ENCODE results near the gene ZNF860. TPM values are rescaled to one million over a fixed set of nuclear protein-coding genes. Genes with fewer than 3 reads are reported as not detected.

Gene ZNF860
- polyA plus RNA-seq (2014; cell fraction: cytosol; rRNA removed): not detected in 2 replicates
- polyA plus RNA-seq (2014; cell fraction: nucleus; rRNA removed): not detected in 2 replicates

- DNase-seq (ENCODE audit: low spot score): peak; percentile 39
These were observed at the start of gene ZNF860, which contains the start of gene OSBPL10 for GRCh38 chr3:31981206-31982181. TSS of gene ZNF860 (plus strand) at chr3:31981750. CDS start at chr3:31989080, 7,330 bp downstream. TSS of gene OSBPL10 (minus strand) at chr3:31981262. CDS start at chr3:31981179, 83 bp downstream.

DNA sequence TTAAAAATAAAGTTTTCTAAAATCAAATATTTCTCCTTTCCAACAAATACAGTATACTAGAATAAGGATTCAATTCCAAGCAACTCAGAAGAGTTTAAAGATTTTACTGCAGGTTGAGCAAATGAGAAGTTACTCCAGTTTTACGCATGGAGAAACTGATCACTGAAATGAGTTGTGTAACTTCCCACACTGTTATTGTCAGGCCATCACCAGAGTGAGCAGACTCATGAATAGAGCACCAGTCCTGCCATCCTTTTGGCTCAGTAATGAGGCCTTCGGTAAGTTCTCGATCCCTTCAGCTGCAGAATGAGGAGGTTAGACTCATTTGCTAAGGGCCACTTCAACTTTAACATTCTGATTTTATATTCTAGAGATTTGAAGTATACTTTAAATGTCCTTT is 48.6 kb upstream of the ZNF860 start:
- no peak for DNase-seq (ENCODE audit: low spot score)

GRCh38 chr3:31934018-31934417 is 47.5 kb upstream of the ZNF860 start:
- no peak for DNase-seq (ENCODE audit: low spot score)

- no peak for DNase-seq (ENCODE audit: low spot score)
These were observed 46.7 kb upstream of the ZNF860 start for GRCh38 chr3:31934866-31935265.

GRCh38 chr3:31936420-31937060 is 45.0 kb upstream of the ZNF860 start:
- DNase-seq (ENCODE audit: low spot score): no peak

DNA sequence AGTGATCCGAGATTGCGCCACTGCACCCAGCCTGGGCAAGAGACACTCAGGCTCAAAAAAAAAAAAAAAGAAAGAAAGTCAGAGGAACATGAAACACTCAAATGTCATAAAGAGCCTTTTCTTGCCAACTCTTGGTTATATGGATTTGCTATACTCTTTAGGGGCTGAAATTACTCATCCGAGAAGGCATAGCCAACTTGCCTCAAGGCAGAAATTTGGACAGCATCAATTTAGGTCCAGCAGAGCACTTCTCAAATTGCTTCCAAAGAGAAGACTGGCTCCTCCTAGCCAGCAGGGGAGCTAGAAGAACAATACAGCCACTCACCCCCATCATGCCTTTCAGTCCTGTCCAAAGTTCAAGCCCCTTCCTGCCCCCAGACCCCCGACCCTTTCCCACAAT is 44.3 kb upstream of the ZNF860 start:
- DNase-seq (ENCODE audit: low spot score): no peak

DNA sequence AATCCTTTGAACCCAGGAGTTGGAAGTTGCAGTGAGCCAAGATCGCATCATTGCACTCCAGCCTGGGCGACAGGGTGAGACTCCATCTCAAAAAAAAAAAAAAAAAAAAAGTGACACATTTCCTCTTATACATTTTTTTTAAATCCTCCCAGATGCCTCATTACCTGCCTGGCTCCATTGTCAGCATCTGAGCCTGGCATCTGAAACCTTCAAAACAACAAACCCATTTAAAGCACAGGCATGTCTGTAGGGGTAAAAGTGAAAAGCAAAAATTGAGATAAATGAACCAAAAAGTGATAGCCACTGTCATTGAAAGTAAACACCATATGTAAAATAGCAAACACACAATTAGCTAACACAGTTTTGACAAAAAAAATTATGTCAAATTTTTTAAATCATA is 39.1 kb upstream of the ZNF860 start:
- DNase-seq (ENCODE audit: low spot score): no peak

DNA sequence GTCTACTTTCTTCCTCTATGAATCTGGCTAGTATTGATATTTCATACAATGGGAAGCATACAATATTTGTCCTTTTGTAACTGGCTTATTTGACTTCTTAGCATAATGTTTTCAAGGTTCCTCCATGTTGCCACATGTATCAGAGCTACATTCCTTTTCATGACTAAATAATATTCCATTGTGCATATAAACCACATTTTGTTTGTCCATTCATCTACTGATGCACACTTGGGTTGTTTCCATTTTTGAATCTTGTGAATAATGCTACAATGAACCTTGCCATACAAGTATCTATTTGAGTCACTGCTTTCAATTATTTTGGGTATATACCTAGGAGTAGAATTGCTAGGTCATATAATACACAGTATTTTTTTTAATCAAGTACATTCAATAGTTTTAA is 38.5 kb upstream of the ZNF860 start:
- DNase-seq (ENCODE audit: low spot score): no peak

DNA sequence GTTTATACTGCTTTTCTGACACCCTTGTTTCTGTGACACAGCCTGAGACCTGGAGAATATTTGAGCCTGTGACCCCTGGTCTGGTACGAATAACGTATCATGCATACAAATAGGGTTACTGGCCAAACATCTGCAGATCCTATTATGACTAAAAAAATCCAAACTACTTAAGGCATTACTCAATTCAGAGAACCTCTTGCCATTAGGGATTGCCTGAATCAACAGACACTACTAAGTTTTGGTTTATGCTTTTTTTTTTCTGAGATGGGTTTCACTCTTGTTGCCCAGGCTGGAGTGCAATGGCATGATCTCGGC is 35.9 kb upstream of the ZNF860 start:
- DNase-seq (ENCODE audit: low spot score): no peak

GRCh38 chr3:31946484-31947081 is 35.0 kb upstream of the ZNF860 start:
- no peak for DNase-seq (ENCODE audit: low spot score)

- no peak for DNase-seq (ENCODE audit: low spot score)
These were observed 34.4 kb upstream of the ZNF860 start for GRCh38 chr3:31947162-31947561.

DNA sequence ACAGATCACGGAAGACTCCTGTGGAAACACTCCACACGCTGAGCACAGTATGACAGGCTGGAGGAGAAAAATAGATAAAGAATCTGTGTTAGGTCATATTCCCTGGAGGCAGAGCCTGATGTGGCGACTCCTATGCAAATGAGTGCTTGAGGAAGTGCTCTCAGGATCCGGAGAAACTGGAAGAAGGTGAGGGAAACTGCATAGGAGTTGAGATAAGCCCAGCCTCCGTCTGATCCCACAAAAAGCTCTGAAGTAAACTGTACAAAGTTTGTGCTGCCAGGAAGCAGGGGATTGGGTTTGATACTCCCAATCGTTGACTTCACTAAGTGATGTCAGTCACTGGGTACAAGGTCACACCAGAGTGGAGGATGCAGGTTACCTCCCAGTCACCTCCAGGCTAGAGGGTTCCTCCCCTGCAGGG is 33.9 kb upstream of the ZNF860 start:
- no peak for DNase-seq (ENCODE audit: low spot score)

GRCh38 chr3:31948280-31948679 is 33.3 kb upstream of the ZNF860 start:
- DNase-seq (ENCODE audit: low spot score): no peak

GRCh38 chr3:31952205-31952604 is 29.3 kb upstream of the ZNF860 start:
- no peak for DNase-seq (ENCODE audit: low spot score)

DNA sequence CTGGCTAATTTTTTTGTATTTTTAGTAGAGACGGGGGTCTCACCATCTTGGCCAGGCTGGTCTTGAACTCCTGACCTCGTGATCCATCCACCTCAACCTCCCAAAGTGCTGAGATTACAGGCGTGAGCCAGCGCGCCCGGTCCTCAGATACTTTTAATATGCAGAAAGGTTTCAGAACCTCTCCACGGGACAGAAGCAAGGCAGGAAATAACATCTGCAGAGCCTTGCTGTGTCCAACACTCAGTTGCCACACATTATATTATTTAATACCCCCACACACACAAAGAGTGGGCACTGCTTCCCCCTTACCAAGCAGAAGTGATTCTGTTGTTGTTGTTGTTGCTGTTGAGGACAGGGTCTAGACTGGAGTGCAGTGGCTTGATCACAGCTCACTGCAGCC is 28.5 kb upstream of the ZNF860 start:
- DNase-seq (ENCODE audit: low spot score): no peak

DNA sequence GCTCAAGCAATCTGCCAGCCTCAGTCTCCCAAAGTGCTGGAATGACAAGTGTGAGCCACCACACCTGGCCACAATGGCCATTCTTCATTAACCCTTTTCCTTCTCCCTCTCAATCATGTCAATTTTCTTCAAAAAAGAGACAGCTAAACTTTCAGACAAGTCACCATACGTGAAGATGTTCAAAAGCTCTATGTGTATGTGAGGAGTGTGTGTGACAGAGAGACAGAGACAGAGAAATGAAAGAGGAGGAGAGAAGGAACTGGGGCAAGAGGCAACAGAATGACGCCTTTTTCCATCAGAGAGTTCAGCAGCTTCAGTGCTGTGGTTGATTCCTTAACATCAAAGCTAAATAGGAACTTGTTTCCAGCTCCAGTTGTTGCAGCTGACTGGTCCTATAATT is 27.9 kb upstream of the ZNF860 start:
- DNase-seq (ENCODE audit: low spot score): no peak

DNA sequence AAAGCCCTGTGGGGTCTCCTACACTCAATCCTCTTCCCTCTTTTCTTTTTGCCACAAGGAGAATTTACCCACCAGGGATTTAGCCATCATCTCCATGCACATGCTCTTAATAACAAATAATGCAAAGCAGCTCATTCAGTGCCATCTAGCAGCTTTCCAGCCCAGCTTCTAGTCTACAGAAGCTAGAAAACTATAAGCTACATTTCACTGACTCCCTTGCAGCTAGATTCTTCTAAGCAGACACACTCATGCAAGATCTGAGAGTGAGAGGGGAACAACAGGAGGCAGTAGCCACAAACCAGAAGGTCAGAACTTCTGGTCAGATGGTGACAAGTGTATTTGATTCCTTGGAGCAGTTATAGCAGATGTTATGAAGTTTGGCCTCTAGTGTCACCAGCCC is 26.0 kb upstream of the ZNF860 start:
- DNase-seq (ENCODE audit: low spot score): no peak

DNA sequence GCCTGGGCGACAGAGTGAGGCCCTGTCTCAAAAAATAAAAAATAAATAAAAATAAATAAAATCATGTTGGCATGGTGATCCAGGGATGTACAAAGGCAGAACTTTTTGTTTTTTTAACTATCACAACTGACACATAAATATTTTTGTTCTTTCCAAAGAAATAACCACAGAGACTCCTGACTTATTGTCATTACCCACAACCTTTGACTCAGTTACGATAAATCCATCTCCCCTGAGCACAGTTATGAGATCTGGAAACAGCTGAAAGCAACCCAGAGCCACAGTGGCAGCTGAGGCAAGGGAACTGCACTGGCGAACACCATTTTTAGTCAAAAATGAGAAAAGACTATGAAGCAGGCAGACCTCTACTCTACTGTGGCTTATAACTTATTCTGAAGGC is 24.4 kb upstream of the ZNF860 start:
- no peak for DNase-seq (ENCODE audit: low spot score)

DNA sequence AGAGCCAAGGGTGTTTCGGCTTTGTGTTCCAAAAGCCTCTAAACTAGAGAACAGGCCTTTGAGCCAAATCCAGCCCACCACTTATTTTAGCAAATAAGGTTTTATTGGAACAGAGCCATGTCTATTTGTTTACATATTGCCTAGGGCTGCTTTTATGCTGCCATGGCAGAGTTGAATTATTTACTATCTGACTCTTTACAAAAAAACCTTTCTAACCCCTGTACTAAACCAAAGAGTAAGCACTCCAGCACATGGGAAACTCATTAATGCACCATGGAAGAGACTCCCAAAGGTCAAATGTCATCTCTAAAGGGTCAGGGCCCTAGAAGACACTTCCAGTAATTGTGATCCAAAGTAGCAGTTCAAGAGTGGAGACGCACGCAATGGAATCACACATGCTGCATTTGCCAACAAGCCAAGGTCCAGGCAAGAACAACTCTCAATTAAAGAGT is 22.8 kb upstream of the ZNF860 start:
- no peak for DNase-seq (ENCODE audit: low spot score)

DNA sequence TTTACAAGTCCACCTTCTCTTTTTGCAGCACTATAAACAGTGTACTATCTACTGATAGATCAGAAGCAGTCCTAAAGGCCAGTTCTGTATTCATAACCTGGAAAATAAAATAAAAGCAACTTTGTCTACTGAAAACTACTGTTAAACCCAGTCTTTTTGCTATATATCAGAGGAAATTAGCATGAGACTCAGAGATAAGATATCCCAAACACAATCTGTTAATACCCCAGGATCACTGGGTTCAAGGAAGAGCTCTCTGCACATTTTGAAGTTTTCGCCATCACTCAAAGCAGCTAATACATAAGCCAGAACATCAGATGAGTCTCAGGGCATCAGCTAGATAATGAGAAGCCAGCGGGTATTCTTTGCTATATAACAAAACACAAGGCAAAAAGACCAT is 22.3 kb upstream of the ZNF860 start:
- no peak for DNase-seq (ENCODE audit: low spot score)

- DNase-seq (ENCODE audit: low spot score): no peak
These were observed 21.4 kb upstream of the ZNF860 start for GRCh38 chr3:31959951-31960792.
